NB4 (cell line): ENCODE data around the gene PRRT1B.

Source experiments
- DNase-seq: peaks from one replicate; pipeline ENCODE4 v3.0.0; 2010; ENCODE audit warnings: low read depth
- H3K4me3 ChIP-seq: one replicate; pipeline ENCODE4 v1.5.1; 2011; ENCODE audit warnings: mild to moderate bottlenecking, low read depth, low read length, moderate library complexity
- MAX ChIP-seq: IDR thresholded peaks from 2 replicates; pipeline ENCODE4 v1.6.1; 2011; ENCODE audit warnings: low read depth, low read length
- MYC ChIP-seq: IDR thresholded peaks from 2 replicates; pipeline ENCODE4 v1.6.1; 2011; ENCODE audit warnings: low read depth, low read length
- POLR2A ChIP-seq: IDR thresholded peaks from 2 replicates; pipeline ENCODE4 v1.6.1; 2011; ENCODE audit warnings: mild to moderate bottlenecking; ENCODE audit not compliant: insufficient read length; ENCODE audit errors: extremely low read depth
- TF ChIP-seq, protein P1 (sequence below): IDR thresholded peaks from one replicate; pipeline ENCODE4 v1.5.1; 2012; ENCODE audit warnings: low read depth, low read length

Gene PRRT1B

GRCh38 chr9:131584858-131585257 is 39.5 kb downstream of the PRRT1B start:
- DNase-seq: peak; percentile 75
- TF ChIP-seq POLR2A: no peak
- TF ChIP-seq MYC: 0 out of 2 replicates have a peak, but pooled peaks have one; percentile 28
- peak; percentile 26; the same call in 1 of the 2 replicates for TF ChIP-seq MAX
- H3K4me3 ChIP-seq: no peak overlapping the region

- no peak overlapping the region for H3K4me3 ChIP-seq
- TF ChIP-seq, protein P1, sequence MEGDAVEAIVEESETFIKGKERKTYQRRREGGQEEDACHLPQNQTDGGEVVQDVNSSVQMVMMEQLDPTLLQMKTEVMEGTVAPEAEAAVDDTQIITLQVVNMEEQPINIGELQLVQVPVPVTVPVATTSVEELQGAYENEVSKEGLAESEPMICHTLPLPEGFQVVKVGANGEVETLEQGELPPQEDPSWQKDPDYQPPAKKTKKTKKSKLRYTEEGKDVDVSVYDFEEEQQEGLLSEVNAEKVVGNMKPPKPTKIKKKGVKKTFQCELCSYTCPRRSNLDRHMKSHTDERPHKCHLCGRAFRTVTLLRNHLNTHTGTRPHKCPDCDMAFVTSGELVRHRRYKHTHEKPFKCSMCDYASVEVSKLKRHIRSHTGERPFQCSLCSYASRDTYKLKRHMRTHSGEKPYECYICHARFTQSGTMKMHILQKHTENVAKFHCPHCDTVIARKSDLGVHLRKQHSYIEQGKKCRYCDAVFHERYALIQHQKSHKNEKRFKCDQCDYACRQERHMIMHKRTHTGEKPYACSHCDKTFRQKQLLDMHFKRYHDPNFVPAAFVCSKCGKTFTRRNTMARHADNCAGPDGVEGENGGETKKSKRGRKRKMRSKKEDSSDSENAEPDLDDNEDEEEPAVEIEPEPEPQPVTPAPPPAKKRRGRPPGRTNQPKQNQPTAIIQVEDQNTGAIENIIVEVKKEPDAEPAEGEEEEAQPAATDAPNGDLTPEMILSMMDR: no peak
- no peak for TF ChIP-seq POLR2A
- TF ChIP-seq MAX: peak; percentile 82
- TF ChIP-seq MYC: peak; percentile 90
- peak; percentile 94 for DNase-seq
Measured at GRCh38 chr9:131585375-131585774, 40.1 kb downstream of the PRRT1B start.

DNA sequence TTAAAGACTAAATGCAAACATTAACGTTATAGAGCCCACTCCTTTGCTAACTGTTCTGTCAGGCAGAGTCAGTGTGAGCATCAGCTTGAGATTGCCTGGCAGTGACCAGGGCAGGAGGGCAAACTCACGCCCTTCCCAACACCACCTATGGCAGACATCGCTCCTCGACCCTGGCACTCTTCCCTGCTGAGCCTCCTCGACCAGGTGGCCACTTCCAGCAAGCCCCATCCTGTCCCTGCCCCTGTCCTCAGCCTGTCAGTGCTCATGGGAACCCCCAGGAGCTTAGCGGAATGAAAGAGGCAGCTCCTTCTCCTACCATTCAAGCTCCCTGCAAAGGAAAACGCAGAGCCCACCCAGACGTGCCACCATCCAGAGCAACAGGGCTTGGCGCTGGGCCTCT is 42.0 kb downstream of the PRRT1B start:
- no peak for TF ChIP-seq MAX
- no peak for TF ChIP-seq MYC
- TF ChIP-seq POLR2A: no peak
- TF ChIP-seq, protein P1: no peak
- DNase-seq: no peak
- H3K4me3 ChIP-seq: no peak overlapping the region

GRCh38 chr9:131587906-131588305 is 42.6 kb downstream of the PRRT1B start:
- DNase-seq: no peak
- TF ChIP-seq POLR2A (no peak), MAX (no peak), MYC (no peak)
- TF ChIP-seq, protein P1: no peak
- no peak overlapping the region for H3K4me3 ChIP-seq

GRCh38 chr9:131588396-131588795 is 43.1 kb downstream of the PRRT1B start:
- TF ChIP-seq, protein P1: no peak
- TF ChIP-seq MAX: no peak
- TF ChIP-seq POLR2A: no peak
- TF ChIP-seq MYC: no peak
- H3K4me3 ChIP-seq: no peak overlapping the region
- no peak for DNase-seq

DNA sequence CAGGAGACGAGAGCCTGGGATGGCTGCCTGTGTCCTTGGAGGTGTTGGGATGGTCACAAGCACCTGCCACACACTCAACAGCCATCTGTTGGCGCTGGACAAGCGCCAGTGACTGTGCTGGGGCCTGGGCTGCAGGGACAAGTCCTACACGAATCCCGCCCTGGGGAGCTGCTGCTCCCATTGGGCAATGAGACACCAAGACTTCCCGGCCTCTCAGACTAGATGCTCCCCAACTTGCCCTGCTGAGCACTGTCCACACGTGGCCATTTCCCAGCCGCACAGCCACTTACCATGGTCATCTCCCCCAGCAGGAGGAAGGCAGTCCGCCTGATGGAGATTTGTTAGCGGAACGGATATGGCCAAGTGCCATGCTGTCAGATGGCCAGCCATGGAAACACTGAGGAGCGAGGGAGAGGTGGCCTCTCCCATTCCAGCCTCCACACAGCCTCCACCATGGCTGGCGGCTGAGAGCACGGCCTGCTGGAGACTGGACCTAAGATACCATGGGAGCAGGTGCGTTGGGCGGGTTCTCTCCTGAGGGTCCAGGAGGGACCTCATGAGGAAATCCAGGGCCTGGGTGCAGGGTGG is 43.9 kb downstream of the PRRT1B start:
- no peak for DNase-seq
- H3K4me3 ChIP-seq: no peak overlapping the region
- TF ChIP-seq MYC: no peak
- TF ChIP-seq POLR2A: no peak
- no peak for TF ChIP-seq MAX
- TF ChIP-seq, protein P1: no peak
